GM19438 (cell line): ENCODE measurements around the gene AHCYL1.
A peak's percentile ranks its signal among the peaks of the same experiment; 100 is the strongest.
"Not testable (repeated sequence)": the region's sequence is repeated elsewhere in the genome, so short reads cannot be mapped to it uniquely, and the experiment has no call there.

Experiments used
- ATAC-seq: cut with Tn5 transposase; IDR thresholded peaks from one replicate; pipeline ENCODE4 v1.9.1; 2021; ENCODE audit warnings: low read depth; ENCODE audit not compliant: unreplicated experiment

Gene AHCYL1

DNA sequence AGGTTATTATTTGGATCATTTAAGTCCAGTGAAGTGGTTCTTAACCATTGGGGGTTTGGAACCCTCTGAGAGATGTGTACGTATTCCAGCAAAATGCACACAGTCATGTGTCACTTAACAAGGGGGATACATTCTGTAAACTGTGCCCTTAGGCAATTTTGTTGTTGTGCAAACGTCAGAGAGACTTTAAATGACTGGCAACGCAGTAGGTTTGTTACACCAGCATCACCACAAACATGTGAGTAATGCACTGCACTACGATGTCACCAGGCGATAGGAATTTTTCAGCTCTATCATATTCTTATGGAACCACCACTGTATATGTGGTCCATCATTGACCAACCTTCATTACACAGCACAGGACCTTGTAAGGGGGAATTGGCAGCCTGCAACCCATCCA, 11.9 kb downstream of the AHCYL1 start:
- no peak for ATAC-seq

DNA sequence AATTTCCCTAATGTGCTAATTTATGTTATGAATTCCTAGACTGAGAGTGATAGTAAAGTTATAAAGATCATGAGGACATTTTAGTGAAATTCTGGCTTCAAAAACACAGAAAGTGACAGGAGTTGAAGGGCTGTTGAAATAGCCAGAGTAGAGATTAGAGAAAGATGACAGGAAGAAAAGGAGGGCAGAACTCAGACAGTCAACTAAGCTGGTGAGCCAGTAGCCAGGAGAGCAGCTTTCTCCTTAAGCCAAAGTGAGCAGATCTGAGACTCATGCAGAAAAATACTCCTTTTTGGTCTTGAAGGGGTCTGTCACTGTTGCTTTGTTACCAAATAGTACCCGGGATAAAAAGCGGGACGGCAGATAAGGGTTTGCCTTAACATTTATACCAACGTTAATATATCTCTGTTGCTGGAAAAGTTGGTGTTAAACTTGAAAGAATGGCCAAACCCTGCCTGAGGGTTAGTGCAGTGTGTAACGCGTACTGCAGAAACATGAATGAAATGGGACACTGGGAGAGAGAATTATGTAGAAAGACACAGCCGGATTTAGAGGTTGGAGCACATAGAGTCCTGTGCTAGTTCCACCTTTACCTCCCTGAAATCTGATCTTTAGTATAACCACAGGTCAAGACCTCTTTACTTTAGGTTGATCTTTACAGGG, 12.8 kb downstream of the AHCYL1 start:
- ATAC-seq = no peak

DNA sequence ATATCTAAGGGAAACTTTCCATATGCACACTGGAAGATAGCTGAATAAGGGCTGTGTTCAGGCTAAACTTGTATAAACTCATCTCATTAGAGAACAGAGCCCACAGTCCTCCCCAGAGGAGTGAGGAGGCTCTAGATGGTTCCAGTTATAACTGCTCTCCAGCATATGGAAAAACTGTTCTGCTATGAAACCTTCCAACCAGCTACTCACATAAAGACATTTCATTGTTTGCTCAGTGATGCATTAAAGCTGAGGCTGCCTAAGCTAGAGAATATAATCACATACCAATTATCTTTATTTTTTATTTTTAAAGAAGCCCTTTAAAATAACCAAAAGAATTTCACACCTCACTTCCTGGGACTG, 13.3 kb downstream of the AHCYL1 start:
- ATAC-seq = no peak

DNA sequence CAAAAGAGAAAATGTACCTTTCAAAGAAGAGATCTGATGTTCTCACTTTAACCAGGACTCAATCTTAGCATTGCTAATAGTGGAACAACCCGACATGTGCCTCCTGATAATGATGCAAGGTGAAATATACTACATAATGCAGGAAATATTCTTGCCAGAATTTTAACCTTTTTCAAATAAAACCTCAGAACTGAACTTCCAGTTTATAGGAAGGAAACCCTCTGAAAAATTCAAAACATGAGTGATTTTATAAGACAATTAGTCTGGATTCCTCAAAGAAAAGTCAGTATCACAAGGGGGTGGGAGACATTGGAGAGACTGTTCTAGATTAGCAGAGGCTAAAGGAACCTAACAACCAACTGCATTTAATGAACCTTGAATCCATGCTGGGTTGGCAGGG, 18.1 kb downstream of the AHCYL1 start:
- ATAC-seq = no peak

DNA sequence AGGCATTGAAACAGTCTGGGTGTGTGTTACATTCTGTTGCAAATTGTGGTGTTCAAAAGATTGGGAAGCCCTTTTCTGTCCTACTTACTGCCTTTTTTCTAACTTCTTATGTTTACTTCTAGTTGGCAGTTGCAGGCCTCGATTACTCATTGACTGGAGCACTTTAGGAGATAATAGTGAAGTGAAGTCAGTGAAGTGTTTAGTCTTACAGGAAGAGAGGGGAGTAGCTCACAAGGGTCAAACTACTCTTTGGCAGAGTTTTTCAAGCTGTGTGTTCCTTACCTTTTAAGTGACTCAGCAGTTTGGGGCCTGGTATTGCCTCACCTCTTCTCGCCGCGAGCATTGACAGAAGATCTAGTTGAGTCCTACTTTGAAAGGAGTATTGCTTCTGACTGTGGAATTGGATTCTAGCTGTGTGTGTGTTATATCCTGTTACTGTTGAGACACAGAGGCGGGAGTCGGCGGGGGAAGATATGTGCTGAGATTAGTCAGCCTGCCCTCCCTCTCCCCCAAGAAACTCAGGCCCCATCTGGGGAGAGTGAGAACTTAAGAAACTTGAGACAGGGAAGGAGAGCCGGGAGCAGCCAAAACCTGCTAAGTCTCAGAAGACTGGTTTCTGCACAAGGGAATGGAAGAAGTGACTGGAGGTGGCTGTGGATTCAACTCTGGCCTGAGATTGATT, 19.3 kb downstream of the AHCYL1 start:
- peak; percentile 88 for ATAC-seq

DNA sequence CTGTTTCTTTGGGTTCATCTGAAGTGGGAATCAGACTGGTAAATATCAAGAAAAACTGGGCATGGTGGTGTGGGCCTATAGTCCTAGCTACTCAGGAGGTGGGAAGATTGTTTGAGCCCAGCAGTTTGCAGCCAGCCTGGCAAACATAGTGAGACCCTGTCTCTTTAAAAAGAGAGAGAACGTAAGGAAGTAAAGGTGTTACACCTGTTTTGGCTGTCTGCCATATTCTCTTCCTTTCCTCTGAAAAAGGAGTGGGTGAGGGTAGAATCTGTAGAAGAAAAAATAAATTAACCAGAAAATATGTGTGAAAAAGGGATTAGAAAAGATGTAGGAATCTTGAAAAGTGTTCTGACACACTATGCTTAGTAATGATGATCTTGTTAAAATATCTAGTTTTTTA, 20.0 kb downstream of the AHCYL1 start:
- no peak for ATAC-seq

DNA sequence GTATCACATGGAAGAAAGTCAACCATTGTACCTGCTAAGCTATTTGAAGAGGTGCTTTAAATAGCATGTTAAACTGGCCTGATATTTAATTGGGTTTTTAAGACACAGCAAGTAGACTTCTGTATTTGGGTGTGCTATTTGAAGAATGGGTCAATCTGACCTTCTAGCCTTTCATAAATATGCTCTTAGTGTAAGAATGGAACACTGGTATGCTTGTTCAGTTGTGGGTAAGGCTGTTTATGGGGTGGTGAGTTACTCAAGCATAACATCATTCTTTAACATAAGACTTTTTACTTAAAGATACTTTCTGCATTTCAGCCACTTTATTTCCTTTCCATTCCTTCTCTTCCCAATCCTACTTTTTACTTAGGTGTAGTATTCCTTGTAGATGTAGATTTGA, 21.4 kb downstream of the AHCYL1 start:
- ATAC-seq = no peak

DNA sequence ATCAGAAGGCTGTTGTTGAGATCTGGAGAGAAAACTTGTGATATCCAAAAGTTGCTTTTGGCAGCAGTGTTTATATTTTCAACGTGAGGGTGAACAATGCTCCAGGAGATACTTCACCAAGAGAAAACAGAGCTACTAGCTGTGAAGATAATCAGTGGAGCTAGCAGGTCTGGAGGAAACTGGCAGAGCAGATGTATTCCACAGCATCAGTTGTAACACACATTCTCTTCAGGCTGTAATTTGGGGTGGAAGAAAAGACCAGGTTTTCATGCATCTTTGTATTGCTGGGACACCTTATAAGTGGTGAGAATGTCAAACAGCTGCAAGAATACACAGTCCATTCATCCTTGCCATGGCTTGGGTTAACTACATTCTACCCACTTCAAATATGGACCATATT, 22.0 kb downstream of the AHCYL1 start:
- ATAC-seq = no peak

DNA sequence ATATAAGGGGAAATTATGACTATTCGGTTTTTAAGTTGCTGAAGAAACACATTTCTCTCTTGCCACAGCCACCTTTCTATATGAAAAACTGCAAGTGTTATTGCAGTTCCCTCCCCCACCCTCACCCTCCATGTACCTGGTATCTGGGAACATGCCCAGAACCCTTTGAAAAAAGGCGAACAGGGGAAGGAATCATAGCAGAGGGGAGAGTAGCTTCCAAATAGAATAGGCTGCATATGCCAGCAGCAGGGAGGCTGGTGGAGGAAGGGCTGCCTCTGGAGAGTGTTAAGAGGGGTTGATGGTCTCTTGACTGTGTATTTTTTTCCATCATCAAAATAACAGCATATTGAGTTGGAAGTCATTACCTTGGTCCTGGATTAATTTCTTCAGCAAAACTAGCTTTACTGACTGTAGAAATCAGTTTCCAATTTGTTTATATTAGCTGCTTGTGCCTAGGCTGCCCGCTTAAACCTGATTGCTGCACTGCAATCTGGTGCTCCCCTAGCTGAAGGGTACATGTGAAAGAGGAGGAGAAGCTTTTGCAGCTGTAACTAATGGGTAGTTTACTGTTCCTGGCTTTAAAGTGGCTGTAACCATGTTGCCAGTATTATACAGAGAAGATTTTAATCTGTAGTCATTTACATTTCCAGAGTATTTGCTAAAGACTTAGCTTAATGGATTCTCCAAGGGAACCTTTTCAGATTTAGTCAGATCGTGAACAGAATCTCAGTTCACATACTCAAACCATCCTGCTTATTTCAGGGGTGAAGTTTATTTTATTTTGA, 22.7 kb downstream of the AHCYL1 start:
- no peak for ATAC-seq

DNA sequence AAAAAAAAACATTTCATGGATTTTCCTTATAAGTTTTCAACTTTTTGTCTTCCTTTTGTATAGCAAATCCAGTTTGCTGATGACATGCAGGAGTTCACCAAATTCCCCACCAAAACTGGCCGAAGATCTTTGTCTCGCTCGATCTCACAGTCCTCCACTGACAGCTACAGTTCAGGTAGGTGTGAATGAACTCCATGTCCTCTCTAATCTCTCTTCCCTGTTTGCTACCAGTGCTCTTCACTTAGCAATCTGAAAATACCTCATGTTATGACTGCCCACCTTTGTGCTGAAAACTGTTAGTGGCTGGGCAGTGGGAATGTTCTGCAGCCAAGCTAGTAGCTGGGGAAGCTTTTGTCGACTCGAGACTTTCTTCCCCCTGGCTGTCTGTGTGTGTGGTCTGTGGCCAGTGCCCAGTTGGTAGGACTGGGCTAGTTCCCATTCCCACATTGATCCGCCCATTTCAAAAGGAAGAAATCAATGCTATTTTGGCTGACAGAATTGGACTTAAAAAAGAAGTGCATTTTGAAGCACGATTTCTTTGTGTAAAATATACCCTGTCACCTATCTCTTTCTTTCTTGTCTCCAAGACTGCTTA, 24.5 kb downstream of the AHCYL1 start:
- ATAC-seq = no peak

DNA sequence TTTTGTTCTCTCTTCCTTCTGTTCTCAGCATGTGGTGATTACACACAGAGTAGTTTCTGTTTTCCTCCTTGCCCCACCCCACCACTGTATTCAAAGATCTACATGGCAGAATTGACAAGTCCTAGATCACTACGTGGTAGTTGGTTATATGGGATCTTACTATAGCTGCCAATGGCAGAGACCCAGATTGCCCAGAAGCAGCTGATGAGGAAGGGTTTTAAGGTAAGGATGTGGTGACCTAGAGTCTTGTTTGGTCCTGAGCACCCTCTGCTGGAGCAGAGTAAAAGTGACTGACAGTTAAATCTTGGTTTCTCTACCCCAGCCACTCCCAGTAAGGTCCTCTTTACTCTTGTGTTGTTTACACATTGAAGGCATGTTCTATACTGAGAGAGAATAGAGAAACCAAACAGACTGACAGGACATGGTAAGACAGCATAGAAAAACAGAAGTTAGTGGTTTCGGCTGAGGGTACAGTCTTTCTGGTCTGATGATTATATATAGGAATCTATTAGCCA, 27.0 kb downstream of the AHCYL1 start:
- ATAC-seq = peak; percentile 98

DNA sequence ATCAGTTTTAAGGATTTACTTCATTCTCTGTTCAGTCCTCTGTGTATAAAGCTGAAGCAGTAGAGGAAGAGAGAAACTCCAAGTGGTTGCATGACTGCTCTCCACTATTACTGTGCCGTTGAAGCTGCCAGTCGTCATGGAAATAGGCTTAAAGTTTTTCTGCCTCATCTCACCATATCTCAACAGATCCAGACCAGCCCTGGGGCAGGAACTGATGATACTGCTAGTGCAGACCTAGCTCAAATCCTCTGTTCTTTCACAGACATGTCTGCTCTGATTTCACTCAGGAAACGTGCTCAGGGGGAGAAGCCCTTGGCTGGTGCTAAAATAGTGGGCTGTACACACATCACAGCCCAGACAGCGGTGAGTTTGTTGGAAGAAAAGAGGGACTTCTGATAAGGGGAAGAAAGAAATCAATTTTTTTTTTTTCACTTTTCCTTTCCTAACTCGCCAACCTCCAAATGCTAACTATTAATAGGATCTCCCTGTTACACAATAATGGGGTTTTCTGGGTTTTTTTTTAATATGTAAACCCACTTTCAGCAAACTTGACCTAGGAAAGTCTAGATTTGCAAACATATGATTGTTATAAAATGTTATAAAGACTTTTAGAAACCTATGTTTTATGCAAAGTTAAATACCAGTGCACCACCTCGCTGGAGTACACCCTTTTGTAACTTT, 27.7 kb downstream of the AHCYL1 start:
- peak; percentile 55 for ATAC-seq

DNA sequence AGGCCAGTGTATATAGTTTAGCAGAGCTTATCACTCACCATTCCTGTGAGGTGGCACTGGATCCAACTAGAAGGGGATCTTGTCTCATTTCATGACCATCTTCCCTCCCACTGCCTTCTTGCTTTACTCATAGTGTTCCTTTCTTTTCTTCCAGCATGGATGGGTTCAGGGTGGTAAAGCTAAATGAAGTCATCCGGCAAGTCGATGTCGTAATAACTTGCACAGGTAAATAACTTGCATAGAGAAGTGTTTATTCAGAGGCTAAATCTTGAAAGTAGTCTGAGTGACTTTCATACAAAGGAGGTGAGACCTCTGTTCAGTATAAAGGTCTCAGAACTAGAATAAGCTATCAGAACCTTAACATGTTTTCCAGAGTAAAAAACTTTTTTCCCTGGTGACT, 33.2 kb downstream of the AHCYL1 start:
- no peak for ATAC-seq

DNA sequence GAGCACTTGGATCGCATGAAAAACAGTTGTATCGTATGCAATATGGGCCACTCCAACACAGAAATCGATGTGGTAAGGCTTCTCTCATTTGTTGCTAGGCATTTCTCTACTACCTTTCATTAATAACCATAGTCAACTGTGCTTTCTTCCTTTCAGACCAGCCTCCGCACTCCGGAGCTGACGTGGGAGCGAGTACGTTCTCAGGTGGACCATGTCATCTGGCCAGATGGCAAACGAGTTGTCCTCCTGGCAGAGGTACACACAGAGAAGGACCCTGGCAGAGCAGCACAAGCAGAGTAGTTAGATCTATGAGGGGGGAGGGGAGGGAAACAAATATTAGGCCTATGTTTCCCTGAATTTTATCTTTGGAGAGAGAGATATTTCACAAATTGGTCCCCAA, 33.8 kb downstream of the AHCYL1 start:
- no peak for ATAC-seq

DNA sequence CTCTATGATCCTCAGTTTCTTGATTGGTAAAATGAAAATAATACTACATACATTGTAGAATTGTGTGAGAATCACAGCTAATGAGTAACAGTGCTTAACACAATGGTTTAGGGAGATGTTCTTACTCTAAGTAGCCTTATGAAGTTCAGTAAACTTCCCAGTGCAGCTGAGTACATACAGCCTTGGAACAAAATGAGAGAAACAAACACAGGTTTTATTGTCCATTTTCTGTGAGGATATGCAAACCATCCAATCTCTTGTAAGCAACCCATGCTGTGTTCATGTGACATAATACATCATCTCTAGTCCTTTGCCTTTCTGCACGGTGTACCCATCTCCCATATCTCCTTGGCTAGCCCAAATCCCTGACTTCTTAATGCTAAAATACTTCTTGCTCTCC, 35.2 kb downstream of the AHCYL1 start:
- ATAC-seq = no peak

DNA sequence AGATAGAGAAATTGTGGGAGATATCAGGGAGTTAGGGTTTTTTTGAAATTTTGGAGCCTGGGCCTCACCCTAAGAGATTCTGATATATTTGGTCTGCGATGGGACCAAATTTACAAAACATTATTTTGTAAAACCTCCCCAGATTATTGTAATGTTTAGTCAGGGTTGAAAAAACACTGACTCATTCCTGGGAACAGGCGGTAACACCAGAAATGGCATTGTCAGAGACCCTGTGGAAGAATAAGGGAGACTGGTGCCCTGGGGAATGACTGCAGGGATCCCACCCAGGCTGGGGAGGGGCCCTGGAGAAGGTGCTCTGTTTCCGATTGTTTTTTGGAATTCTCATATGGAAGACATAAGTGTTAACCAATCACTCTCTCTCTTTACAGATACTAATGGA, 36.7 kb downstream of the AHCYL1 start:
- no peak for ATAC-seq

DNA sequence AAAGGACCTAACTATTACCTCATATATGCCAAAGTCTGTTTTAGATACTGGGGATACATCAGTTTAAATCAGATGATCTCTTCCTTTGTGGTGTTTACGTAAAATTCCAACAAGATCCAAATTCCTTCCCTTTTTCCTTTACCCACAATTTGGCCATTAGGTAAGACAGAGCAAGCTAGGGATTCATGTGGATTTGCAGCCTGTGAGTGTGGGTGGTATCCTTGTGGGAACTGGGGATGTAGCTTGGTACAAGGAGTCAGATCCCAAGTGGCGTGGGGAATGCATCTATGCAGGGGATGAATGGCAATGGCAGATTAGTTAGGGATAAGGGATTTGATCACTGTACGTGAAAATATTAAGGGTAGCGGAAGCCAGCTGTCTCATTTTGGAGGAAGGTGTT, 40.0 kb downstream of the AHCYL1 start:
- no peak for ATAC-seq

DNA sequence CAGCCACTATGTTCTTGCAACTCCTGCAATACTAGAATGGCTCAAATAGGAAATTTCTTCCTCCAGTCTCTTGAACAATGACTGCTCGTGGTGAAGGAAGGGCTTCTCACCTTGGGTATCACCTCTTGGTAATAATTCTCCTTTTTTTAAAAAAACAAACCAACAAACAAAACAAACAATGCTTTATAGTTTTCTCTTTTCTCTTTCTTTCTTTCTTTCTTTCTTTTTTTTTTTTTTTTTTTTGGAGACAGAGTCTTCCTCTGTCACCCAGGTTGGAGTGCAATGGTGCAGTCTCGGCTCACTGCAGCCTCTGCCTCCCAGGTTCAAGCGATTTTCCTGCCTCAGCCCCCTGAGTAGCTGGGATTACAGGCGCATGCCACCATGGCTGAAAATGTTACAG, 46.1 kb downstream of the AHCYL1 start:
- not testable (repeated sequence) for ATAC-seq

DNA sequence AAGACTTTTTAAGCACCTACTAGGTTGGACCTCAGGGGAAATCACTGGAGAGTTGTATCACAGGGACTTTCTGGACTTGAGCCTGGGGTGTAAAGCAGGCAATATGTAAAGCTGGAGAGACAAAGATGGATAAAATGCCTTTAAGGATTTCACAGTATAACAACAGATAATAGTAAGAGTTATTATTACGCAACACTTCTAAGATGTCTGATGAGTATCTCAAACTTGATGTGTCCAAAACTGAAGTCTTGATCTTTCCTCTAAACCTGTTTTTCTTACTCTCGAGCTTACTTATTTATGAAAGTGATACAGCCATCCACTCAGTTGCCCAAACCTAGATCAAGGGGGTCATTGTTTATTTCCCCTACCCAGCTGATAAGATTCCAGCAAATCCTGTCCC, 47.8 kb downstream of the AHCYL1 start:
- no peak for ATAC-seq

DNA sequence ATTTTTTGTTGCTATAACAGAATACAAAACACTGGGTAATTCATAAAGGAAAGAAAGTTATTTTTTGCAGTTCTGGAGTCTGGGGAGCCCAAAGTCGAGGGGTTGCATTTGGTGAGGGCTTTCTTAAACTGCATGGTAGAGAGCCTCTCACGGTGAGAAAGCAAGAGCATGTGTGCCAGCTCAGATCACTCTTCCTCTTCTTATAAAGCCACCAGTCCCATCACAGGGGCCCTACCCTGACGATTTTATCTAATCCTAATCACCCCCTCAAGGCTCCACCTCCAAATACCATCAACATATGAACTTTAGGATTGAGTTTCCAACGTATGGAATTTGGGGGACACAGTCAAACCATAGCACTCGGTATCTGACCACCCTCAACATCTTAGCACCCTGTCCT, 48.9 kb downstream of the AHCYL1 start:
- no peak for ATAC-seq

DNA sequence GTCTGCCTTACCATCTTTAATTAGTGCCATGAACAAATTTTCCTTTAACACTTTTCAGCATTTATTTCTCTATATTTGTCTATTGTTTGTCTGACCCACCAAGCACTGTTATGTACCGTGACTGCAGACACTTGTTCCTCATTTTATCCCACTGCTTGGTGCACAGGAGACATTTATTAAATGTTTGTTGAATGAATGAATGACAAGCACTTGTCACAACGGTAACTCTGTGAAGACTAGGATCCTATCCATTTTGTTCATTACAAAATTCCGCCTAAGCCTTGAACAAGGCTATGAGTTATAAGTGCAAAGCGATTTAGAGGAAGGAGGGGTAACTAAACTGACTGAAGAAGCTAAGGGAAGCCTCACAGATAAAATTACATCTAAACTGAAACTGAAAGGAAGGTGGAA, 49.5 kb downstream of the AHCYL1 start:
- ATAC-seq = no peak
